Islet precursor cell (in vitro differentiated cells): ENCODE results near the gene MTG1.

Experiments
- DNase-seq: peaks from one replicate; pipeline ENCODE4 v3.0.0-alpha.2; 2018

The MTG1 gene

DNA sequence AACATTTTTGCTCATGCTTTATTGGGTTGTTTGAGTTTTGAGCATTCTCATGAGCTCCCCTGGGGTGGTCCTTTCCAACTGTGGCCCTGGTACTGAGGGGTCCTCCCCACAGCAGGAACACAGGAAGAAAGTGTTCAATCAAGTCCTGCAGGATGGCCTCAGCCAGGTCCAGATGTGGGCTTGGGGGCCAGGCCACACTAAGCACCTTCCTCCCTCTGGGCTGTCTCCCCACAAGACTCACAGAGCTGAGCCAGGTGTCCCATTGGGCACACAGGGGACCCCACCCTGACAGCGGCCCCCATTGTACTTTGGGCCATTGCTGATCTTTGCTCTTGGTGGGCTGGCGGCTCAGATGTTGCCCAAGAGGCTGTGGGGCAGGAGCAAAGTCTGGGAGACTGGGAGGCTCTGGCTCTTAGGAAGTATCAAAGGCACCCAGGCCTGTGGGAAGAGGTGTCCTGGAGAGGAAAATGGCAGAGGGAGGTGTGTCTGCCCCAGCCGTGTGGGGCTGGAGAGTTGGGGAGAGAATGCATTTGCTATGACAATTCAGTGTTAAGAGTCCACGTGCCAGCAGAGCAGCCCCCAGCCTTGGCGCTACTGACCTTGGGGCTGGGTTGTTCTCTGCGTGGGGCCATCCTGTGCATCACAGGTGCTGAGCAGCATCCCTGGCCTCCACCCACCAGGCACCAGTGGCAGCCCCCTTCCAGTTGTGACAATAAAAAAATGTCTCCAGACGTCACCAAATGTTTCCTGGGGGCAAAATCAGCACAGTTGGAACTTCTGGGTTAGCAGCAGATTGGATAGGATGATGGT lies 77.5 kb downstream of the MTG1 start:
- no peak for DNase-seq
